Left renal pelvis (tissue), 4 donors: Measurements from ENCODE around the gene SLC2A6. TPM values are rescaled to one million over a fixed set of nuclear protein-coding genes. Genes with fewer than 3 reads are reported as not detected.

ENCODE experiments used
- DNase-seq, 4 donors: peaks; one replicate each; pipeline ENCODE4 v3.0.0-alpha.2; 2013; ENCODE audit warnings: low read depth in 4 of 4, low spot score in 3 of 4
- polyA plus RNA-seq, 4 donors: library from polyadenylated mRNA; unstranded; fragments of 120-200 nt; gene quantifications; one replicate each; pipeline ENCODE4 v1.2.1, GENCODE V29; 2013; ENCODE audit not compliant: insufficient read length in 4 of 4

SLC2A6 gene
- polyA plus RNA-seq, 4 donors, result 0.76 to 1.8 (median 1.5) TPM

GRCh38 chr9:133483611-133484010 is 4.7 kb upstream of the SLC2A6 start:
- no peak for DNase-seq

GRCh38 chr9:133477992-133478850 is 678 bp downstream of the SLC2A6 start:
- DNase-seq, result no peak

GRCh38 chr9:133477461-133477860 is 1.4 kb downstream of the SLC2A6 start:
- DNase-seq, result no peak

- no peak for DNase-seq
These were observed 2.0 kb downstream of the SLC2A6 start for GRCh38 chr9:133476941-133477340.

GRCh38 chr9:133476036-133476931 is 2.6 kb downstream of the SLC2A6 start:
- DNase-seq, result no peak

GRCh38 chr9:133475292-133476012 is 3.4 kb downstream of the SLC2A6 start:
- no peak for DNase-seq

GRCh38 chr9:133474853-133475252 is 4.0 kb downstream of the SLC2A6 start:
- DNase-seq, result no peak

- DNase-seq, result no peak
These were observed 4.7 kb downstream of the SLC2A6 start for GRCh38 chr9:133474215-133474614.

GRCh38 chr9:133473743-133474142 is 5.2 kb downstream of the SLC2A6 start:
- no peak for DNase-seq

GRCh38 chr9:133472753-133473378 is 6.0 kb downstream of the SLC2A6 start:
- no peak for DNase-seq

GRCh38 chr9:133472277-133472645 is 6.6 kb downstream of the SLC2A6 start:
- no peak for DNase-seq

GRCh38 chr9:133471551-133472276 is 7.2 kb downstream of the SLC2A6 start:
- no peak for DNase-seq

- DNase-seq, result no peak
These were observed 7.9 kb downstream of the SLC2A6 start for GRCh38 chr9:133470988-133471387.

- DNase-seq, result no peak
These were observed 8.4 kb downstream of the SLC2A6 start for GRCh38 chr9:133470427-133470924.

- DNase-seq, result no peak
These were observed 10.0 kb downstream of the SLC2A6 start for GRCh38 chr9:133468777-133469421.

- no peak for DNase-seq
These were observed 10.5 kb downstream of the SLC2A6 start for GRCh38 chr9:133468374-133468773.

- DNase-seq, result no peak
These were observed 11.8 kb downstream of the SLC2A6 start for GRCh38 chr9:133467101-133467500.

GRCh38 chr9:133465984-133466383 is 12.9 kb downstream of the SLC2A6 start:
- no peak for DNase-seq

GRCh38 chr9:133464638-133465037 is 14.3 kb downstream of the SLC2A6 start:
- DNase-seq, result no peak
